Endothelial cell of umbilical vein (primary cell): ENCODE measurements around the gene CTSW. TPM values are rescaled to one million over a fixed set of nuclear protein-coding genes. Genes with fewer than 3 reads are reported as not detected.

Source experiments
- BruUV-seq: library from RNA; stranded (reverse); fragments of 400-500 nt; replicated peaks from 2 replicates; lab custom pipeline; 2021; lab: Mats Ljungman, UMichigan
- CTCF ChIA-PET: fragments of 300-600, 350-600 bp; sonication (Branson Sonifier 250); formaldehyde crosslinking; loops from one replicate; lab custom pipeline; 2021; ENCODE audit warnings: antibody characterized with exemption, inconsistent platforms; lab: Charles Lee
- POLR2A ChIA-PET: fragments of 300-600, 350-600 bp; sonication (Branson Sonifier 250); formaldehyde crosslinking; loops from one replicate; lab custom pipeline; 2021; ENCODE audit warnings: antibody characterized with exemption, inconsistent platforms; lab: Charles Lee
- DNase-seq: peaks from one replicate; pipeline ENCODE4 v3.0.0-alpha.2; 2011; ENCODE audit warnings: low read depth, low spot score
- FAIRE-seq: peaks from 2 replicates; lab custom pipeline; 2011; peaks lifted over from hg19 to GRCh38; lab: Jason Lieb, UNC
- H2AFZ ChIP-seq: 2 replicates; pipeline ENCODE4 v1.6.0; 2012; ENCODE audit warnings: low read depth, low read length, control low read depth, inconsistent platforms
- H3K27ac ChIP-seq: 2 replicates; pipeline ENCODE4 v1.5.1; 2011; ENCODE audit warnings: low read depth, mild to moderate bottlenecking, control low read depth, low read length, moderate library complexity; ENCODE audit not compliant: insufficient read depth
- H3K27me3 ChIP-seq, 2 experiments: 2 replicates each; pipeline versions ENCODE4 v1.6.0 to v1.6.1; 2011; ENCODE audit warnings: low read length in 2 of 2, mixed read lengths in 1 of 2; ENCODE audit not compliant: control insufficient read depth in 2 of 2, insufficient read depth in 2 of 2
- H3K36me3 ChIP-seq, 2 experiments: 2 replicates in 1 of 2; 3 replicates in 1 of 2; pipeline ENCODE4 v1.5.1; 2011; ENCODE audit warnings: low read length in 2 of 2, mild to moderate bottlenecking in 1 of 2, moderate library complexity in 1 of 2; ENCODE audit not compliant: control insufficient read depth in 2 of 2, insufficient read depth in 2 of 2; ENCODE audit errors: extremely low read depth in 1 of 2
- H3K4me1 ChIP-seq: 3 replicates; pipeline ENCODE4 v1.5.1; 2011; ENCODE audit warnings: mild to moderate bottlenecking, low read length; ENCODE audit not compliant: control insufficient read depth, insufficient read depth; ENCODE audit errors: extremely low read depth
- H3K4me2 ChIP-seq: 2 replicates; pipeline ENCODE4 v1.6.1; 2011; ENCODE audit warnings: low read length, control low read depth, mixed read lengths; ENCODE audit not compliant: insufficient read depth
- H3K4me3 ChIP-seq, 3 experiments: fragments of 200-600 bp in 1 of 3; sonication (generic), shearing (Covaris generic) in 1 of 3; replicated peaks in 1 of 3; 2 replicates each; pipeline ENCODE4 v1.5.1; 2011 to 2016; ENCODE audit warnings: control low read depth in 3 of 3, low read length in 3 of 3, mild to moderate bottlenecking in 2 of 3, inconsistent platforms in 1 of 3, low read depth in 1 of 3, moderate library complexity in 1 of 3; ENCODE audit not compliant: insufficient read depth in 1 of 3
- H3K79me2 ChIP-seq: 2 replicates; pipeline ENCODE4 v1.6.0; 2012; ENCODE audit warnings: low read length, inconsistent platforms; ENCODE audit not compliant: control insufficient read depth, insufficient read depth
- H3K9ac ChIP-seq: replicated peaks from 2 replicates; pipeline ENCODE3; 2011; ENCODE audit warnings: low read length, control low read depth; ENCODE audit not compliant: insufficient read depth; ENCODE audit errors: extremely low read depth
- H3K9me1 ChIP-seq: replicated peaks from 3 replicates; pipeline ENCODE4 v1.6.0; 2011; ENCODE audit warnings: mild to moderate bottlenecking, low read length; ENCODE audit not compliant: control insufficient read depth, insufficient read depth; ENCODE audit errors: extremely low read depth
- H3K9me3 ChIP-seq: replicated peaks from 2 replicates; pipeline ENCODE4 v1.5.1; 2012; ENCODE audit warnings: low read length, inconsistent platforms; ENCODE audit not compliant: control insufficient read depth, insufficient read depth
- H4K20me1 ChIP-seq: replicated peaks from 2 replicates; pipeline ENCODE3; 2011; ENCODE audit warnings: mild to moderate bottlenecking, low read length; ENCODE audit not compliant: control insufficient read depth, insufficient read depth; ENCODE audit errors: extremely low read depth
- EZH2 ChIP-seq: IDR thresholded peaks from 2 replicates; pipeline ENCODE4 v1.6.1; 2012; ENCODE audit warnings: borderline replicate concordance, low read depth, mild to moderate bottlenecking, moderate library complexity, low read length, inconsistent platforms; ENCODE audit not compliant: severe bottlenecking
- FOS ChIP-seq: IDR thresholded peaks from 2 replicates; pipeline ENCODE4 v1.6.1; 2011; ENCODE audit warnings: mild to moderate bottlenecking, low read length, moderate library complexity, borderline replicate concordance; ENCODE audit not compliant: insufficient read depth
- GATA2 ChIP-seq: IDR thresholded peaks from 2 replicates; pipeline ENCODE4 v1.7.0; 2011; ENCODE audit warnings: low read depth, mild to moderate bottlenecking, moderate library complexity, mixed read lengths, low read length; ENCODE audit not compliant: insufficient read length, insufficient read depth
- JUN ChIP-seq: IDR thresholded peaks from 2 replicates; pipeline ENCODE4 v1.6.1; 2011; ENCODE audit warnings: borderline replicate concordance, low read depth; ENCODE audit not compliant: insufficient read length, insufficient read depth
- MYC ChIP-seq: IDR thresholded peaks from one replicate; pipeline ENCODE4 v1.6.1; 2011; ENCODE audit warnings: mild to moderate bottlenecking, low read depth, low read length
- POLR2A ChIP-seq: IDR thresholded peaks from 2 replicates; pipeline ENCODE4 v1.6.1; 2012; ENCODE audit warnings: low read depth, mild to moderate bottlenecking, control low read depth, low read length
- POLR2AphosphoS5 ChIP-seq: IDR thresholded peaks from 2 replicates; pipeline ENCODE4 v1.6.1; 2012; ENCODE audit warnings: low read depth, mild to moderate bottlenecking, control low read depth, low read length, moderate library complexity; ENCODE audit not compliant: insufficient read depth
- dilution Hi-C: fragments of 300-500 bp; cut with MboI; formaldehyde crosslinking; loops from one replicate; pipeline ENCODE4 v1.15.0; 2019; ENCODE audit warnings: low sequenced_read_pairs; ENCODE audit not compliant: extremely low pct_ligation_motif_present
- intact Hi-C: fragments of 100-400 bp; cut with micrococcal nuclease; formaldehyde crosslinking; loops from one replicate; pipeline ENCODE4 v1.10.0; 2022
- polyA plus RNA-seq, 4 experiments: library from polyadenylated mRNA; depleted of rRNA in 3 of 4; stranded (reverse) in 3 of 4; unstranded in 1 of 4; fragments of >200 nt; gene quantifications; 2 replicates each; pipeline versions ENCODE4 v1.2.1 to v1.2.3, GENCODE V29; 2011 to 2012; ENCODE audit warnings: missing spikeins in 1 of 4
- total RNA-seq: library from RNA; stranded (reverse); gene quantifications from 2 replicates; pipeline ENCODE4 v1.2.3, GENCODE V29; 2021
- TF ChIP-seq, protein P1 (sequence below): IDR thresholded peaks from 2 replicates; pipeline ENCODE4 v1.6.1; 2011; ENCODE audit not compliant: insufficient read depth, insufficient read length
- TF ChIP-seq, protein P2 (sequence below), 2 donors: IDR thresholded peaks; 1 replicate in 1 of 2; 2 replicates in 1 of 2; pipeline ENCODE4 v1.5.1; 2011; ENCODE audit warnings: low read length in 2 of 2, mild to moderate bottlenecking in 2 of 2, moderate library complexity in 2 of 2, control low read depth in 1 of 2, inconsistent platforms in 1 of 2, low read depth in 1 of 2; ENCODE audit not compliant: insufficient read depth in 1 of 2; ENCODE audit errors: extremely low read depth in 1 of 2

Gene CTSW
- total and polyA plus RNA-seq, 2 donors (not counting 3 experiments of a cell fraction or from before 2014, with no cell fraction given), result not detected

DNA sequence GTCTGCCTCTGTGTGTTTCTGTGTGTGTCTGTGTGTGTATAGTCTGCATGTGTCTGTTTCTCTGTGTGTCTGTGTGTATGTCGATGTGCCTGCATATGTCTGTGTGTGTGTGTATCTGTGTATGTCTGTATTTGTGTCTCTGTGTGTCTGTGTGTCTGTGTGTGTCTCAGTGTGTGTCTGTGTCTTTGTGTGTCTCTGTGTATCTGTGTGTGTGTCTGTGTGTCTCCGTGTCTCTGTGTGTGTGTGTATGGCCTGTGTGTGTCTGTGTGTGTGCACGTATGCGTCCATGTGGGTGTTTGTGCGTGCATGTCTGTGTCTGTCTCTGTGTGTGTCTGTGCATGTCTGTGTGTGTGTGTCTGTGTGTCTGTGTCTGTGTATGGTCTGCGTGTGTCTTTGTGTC lies 45.4 kb upstream of the CTSW start:
- dilution Hi-C loops, result no loop called here
- peak; percentile 52 for FAIRE-seq
- DNase-seq, result no peak
- Histone ChIP-seq H2AFZ (peak overlapping the region; percentile 90), H3K4me1 (peaks cover 11% of the 10 kb centered on the region), H3K27me3 (peaks cover 20 to 24% of the 10 kb centered on the region in 2 experiments), H3K79me2 (no peaks in the 10 kb centered on the region), H3K36me3 (no peaks in the 10 kb centered on the region), H3K9me3 (no peaks in the 10 kb centered on the region), H4K20me1 (no peaks in the 10 kb centered on the region), H3K9me1 (no peaks in the 10 kb centered on the region), H3K4me3 (peak overlapping the region; percentile 15 to 49 (median 36)), H3K9ac (no peak overlapping the region), H3K27ac (no peak overlapping the region), H3K4me2 (peak overlapping the region; percentile 72)
- intact Hi-C loops, result no loop called here
- POLR2A ChIA-PET, result no interaction called here
- CTCF ChIA-PET, result interaction anchor here (0.8 to 2.6 kb wide), 5 partner anchors 16 to 208 kb away, joined by 3 to 8 read pairs (median 5); partner anchors contain the start of gene MUS81
- no TSS peak for BruUV-seq
- no peak for TF ChIP-seq EZH2
- TF ChIP-seq, protein P1, sequence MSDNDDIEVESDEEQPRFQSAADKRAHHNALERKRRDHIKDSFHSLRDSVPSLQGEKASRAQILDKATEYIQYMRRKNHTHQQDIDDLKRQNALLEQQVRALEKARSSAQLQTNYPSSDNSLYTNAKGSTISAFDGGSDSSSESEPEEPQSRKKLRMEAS, result no peak
- TF ChIP-seq POLR2A, result peak; percentile 61
- TF ChIP-seq, protein P2, sequence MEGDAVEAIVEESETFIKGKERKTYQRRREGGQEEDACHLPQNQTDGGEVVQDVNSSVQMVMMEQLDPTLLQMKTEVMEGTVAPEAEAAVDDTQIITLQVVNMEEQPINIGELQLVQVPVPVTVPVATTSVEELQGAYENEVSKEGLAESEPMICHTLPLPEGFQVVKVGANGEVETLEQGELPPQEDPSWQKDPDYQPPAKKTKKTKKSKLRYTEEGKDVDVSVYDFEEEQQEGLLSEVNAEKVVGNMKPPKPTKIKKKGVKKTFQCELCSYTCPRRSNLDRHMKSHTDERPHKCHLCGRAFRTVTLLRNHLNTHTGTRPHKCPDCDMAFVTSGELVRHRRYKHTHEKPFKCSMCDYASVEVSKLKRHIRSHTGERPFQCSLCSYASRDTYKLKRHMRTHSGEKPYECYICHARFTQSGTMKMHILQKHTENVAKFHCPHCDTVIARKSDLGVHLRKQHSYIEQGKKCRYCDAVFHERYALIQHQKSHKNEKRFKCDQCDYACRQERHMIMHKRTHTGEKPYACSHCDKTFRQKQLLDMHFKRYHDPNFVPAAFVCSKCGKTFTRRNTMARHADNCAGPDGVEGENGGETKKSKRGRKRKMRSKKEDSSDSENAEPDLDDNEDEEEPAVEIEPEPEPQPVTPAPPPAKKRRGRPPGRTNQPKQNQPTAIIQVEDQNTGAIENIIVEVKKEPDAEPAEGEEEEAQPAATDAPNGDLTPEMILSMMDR (IDR thresholded peaks at IDR 0.05; ENCODE audit: extremely low read depth in 1 of 2, insufficient read depth in 1 of 2, low read depth in 1 of 2, low read length in 2 of 2), result no peak

DNA sequence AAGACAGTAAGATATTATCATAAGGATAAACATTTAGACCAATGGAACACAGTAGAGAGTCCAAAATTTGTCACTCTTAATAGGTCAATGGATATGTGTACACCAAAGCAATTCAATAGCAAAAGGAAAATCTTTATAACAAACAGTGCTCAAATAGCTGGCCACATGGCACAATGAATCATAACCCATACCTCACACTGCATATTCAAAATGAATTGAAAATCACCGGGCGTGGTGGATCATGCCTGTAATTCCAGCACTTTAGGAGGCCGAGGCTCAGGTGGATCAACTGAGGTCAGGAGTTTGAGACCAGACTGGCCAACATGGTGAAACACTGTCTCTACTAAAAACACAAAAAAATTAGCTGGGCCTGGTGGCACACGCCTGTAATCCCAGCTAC lies 37.5 kb upstream of the CTSW start:
- Histone ChIP-seq H3K9me1 (no peaks in the 10 kb centered on the region), H3K9me3 (no peaks in the 10 kb centered on the region), H3K4me3 (no peak overlapping the region), H4K20me1 (no peaks in the 10 kb centered on the region), H3K79me2 (no peaks in the 10 kb centered on the region), H3K4me1 (no peaks in the 10 kb centered on the region), H3K36me3 (no peaks in the 10 kb centered on the region), H3K27me3 (no peaks in the 10 kb centered on the region), H3K27ac (no peak overlapping the region), H2AFZ (no peak overlapping the region), H3K4me2 (no peak overlapping the region), H3K9ac (no peak overlapping the region)
- dilution Hi-C loops, result no loop called here
- CTCF ChIA-PET, result interaction anchor here (2.5 kb wide), 1 partner anchor 10 kb away, joined by 9 read pairs; no protein-coding TSS in a partner anchor
- FAIRE-seq (peak; percentile 42), DNase-seq (no peak)
- intact Hi-C loops, result no loop called here
- no TSS peak for BruUV-seq
- no peak for TF ChIP-seq POLR2A
- no peak for TF ChIP-seq GATA2
- TF ChIP-seq, protein P2 (IDR thresholded peaks at IDR 0.05; ENCODE audit: extremely low read depth in 1 of 2, insufficient read depth in 1 of 2, low read depth in 1 of 2, low read length in 2 of 2), result no peak
- no peak for TF ChIP-seq FOS
- TF ChIP-seq POLR2AphosphoS5, result no peak
- TF ChIP-seq, protein P1, result no peak
- no peak for TF ChIP-seq EZH2
- no peak for TF ChIP-seq JUN
- TF ChIP-seq MYC, result no peak
- POLR2A ChIA-PET, result no interaction called here
